NT2/D1 (cell line): ENCODE results near the gene ATAD3C.

Source experiments
- SUZ12 ChIP-seq: IDR thresholded peaks from 2 replicates; pipeline ENCODE4 v1.6.1; 2011; ENCODE audit not compliant: insufficient read length, insufficient read depth; ENCODE audit errors: extremely low read depth
- ZNF274 ChIP-seq: IDR thresholded peaks from 2 replicates; pipeline ENCODE4 v1.6.1; 2011; ENCODE audit warnings: mild to moderate bottlenecking, low read depth, low read length

DNA sequence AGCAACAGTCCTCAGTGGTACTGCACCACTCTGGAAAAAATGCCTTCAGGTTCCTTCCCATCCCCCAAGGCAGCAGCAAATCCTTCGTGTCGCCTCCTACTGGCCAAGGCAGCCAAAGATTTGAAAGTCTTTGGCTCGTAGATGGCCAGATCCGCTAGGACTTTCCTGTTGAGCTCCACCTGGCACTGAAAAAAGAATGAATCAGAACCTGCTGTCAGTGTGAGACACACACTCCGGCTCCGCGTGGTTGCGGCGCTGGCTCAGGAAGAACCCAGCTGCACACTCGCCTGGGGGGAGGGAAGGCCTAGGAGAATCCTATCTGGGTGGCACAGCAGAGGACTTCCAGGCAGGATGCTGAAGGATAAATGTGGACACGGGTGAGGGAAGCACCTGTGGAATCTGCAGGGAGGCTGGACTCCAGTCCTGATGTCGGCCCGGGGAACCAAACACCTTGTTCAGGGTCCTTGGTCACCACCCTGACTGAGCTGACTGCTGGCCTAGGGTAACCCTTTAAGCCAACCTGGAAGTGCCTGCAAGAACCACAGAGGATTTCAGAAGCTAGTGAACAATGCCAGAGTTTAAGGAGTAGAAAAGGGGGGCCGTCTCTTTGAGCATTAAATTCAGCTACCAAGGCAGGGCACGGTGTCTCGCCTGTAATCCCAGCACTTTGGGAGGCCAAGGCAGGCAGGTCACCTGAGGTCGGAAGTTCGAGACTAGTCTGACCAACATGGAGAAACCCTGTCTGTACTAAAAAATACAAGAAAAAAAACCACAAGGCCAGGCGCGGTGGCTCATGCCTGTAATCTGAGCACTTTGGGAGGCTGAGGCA lies 47.2 kb upstream of the ATAD3C start:
- TF ChIP-seq SUZ12 (no peak), ZNF274 (no peak)
